Measurements from ENCODE around the gene RAB19. TPM values are rescaled to one million over a fixed set of nuclear protein-coding genes. Genes with fewer than 3 reads are reported as not detected.

The RAB19 gene
- total RNA-seq, 1 donor from 2014 or later = 10.2 TPM

- H3K36me3 ChIP-seq (ENCODE audit: control insufficient read depth, insufficient read depth, low read length) = no peaks in the 10 kb centered on the region
- H3K27me3 ChIP-seq (ENCODE audit: control insufficient read depth, insufficient read depth, low read length) = peaks cover 13% of the 10 kb centered on the region
- TF ChIP-seq CTCF (IDR thresholded peaks at IDR 0.05; ENCODE audit: insufficient read depth, low read length, poor library complexity, severe bottlenecking) = no peak
- no peak for DNase-seq (ENCODE audit: low read depth)
- no peak overlapping the region for H3K4me3 ChIP-seq (ENCODE audit: low read depth, low read length)
Measured at GRCh38 chr7:140393756-140394306, 10.0 kb upstream of the RAB19 start.

- peak within 1 kb of the TSS; percentile 98 for H3K4me3 ChIP-seq (ENCODE audit: low read depth, low read length)
- TF ChIP-seq CTCF (IDR thresholded peaks at IDR 0.05; ENCODE audit: insufficient read depth, low read length, poor library complexity, severe bottlenecking) = no peak
- no peaks in the 10 kb centered on the region for H3K36me3 ChIP-seq (ENCODE audit: control insufficient read depth, insufficient read depth, low read length)
Measured at GRCh38 chr7:140397784-140398750, 5.8 kb upstream of the RAB19 start, which contains the start of gene SLC37A3. Gene SLC37A3, minus strand, starts transcription at chr7:140398530. Its CDS starts 16,004 bp downstream, at chr7:140382526.

GRCh38 chr7:140398821-140399220, 5.0 kb upstream of the RAB19 start:
- peaks cover under 1% of the 10 kb centered on the region for H3K27me3 ChIP-seq (ENCODE audit: control insufficient read depth, insufficient read depth, low read length)
- no peak for DNase-seq (ENCODE audit: low read depth)
- no peaks in the 10 kb centered on the region for H3K36me3 ChIP-seq (ENCODE audit: control insufficient read depth, insufficient read depth, low read length)
- no peak for TF ChIP-seq CTCF (IDR thresholded peaks at IDR 0.05; ENCODE audit: insufficient read depth, low read length, poor library complexity, severe bottlenecking)
- H3K4me3 ChIP-seq (ENCODE audit: low read depth, low read length) = no peak overlapping the region

More at GRCh38 chr7:140397784-140398750, 5.8 kb upstream of the RAB19 start, which contains the start of gene SLC37A3:
- H3K27me3 ChIP-seq (ENCODE audit: control insufficient read depth, insufficient read depth, low read length) = peaks cover 8% of the 10 kb centered on the region
- no peak for DNase-seq (ENCODE audit: low read depth)

DNA sequence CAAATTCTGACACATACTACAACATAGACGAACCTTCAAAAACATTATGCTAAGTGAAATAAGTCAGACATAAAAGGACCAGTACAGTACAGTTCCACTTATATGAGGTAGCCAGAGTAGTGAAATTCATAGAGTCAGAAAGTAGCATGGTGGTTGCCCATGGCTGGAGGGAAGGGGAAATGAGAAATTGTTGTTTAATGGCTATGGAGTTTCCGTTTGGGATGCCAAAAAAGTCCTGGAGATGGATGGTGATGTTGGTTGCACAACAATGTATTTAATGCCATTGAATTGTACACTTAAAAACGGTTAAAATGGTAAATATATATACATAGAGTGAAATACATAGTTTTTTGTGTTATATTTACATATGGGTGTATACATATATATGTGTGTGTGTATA, 3.5 kb upstream of the RAB19 start:
- no peak for TF ChIP-seq CTCF (IDR thresholded peaks at IDR 0.05; ENCODE audit: insufficient read depth, low read length, poor library complexity, severe bottlenecking)
- DNase-seq (ENCODE audit: low read depth) = no peak
- Histone ChIP-seq H3K4me3 (ENCODE audit: low read depth, low read length) (no peak overlapping the region), H3K27me3 (ENCODE audit: control insufficient read depth, insufficient read depth, low read length) (no peaks in the 10 kb centered on the region), H3K36me3 (ENCODE audit: control insufficient read depth, insufficient read depth, low read length) (no peaks in the 10 kb centered on the region)

DNA sequence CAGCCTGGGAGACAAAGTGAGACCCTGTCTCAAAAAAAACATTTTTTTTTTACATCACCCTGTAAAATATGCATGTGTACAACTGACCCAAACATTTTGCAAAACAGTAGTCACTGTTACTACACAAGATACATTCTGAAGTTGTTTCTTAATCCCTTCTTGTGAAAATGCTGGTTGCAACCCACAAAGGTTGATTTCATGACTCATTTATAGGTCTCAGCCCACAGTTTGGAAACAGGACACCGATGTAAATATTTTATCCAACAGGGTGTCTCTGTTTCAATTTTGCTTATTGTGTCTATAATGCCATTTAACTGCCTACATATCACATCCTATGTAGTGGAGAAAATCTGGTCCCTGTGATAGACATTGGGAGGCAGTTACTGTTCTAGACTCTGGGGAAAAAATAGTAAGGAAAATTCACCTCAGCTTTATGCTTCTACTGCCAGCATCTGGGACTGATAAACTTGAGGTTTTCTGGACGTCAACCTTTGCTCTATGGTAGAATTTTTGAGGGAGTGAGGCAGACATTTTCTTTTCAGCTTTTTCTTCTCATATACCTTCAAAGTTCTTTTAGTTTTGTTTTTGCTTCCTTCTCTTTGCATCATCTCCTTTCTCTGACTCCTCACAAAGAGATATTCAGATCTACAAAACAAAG, 1.6 kb upstream of the RAB19 start:
- peak; percentile 34 for DNase-seq (ENCODE audit: low read depth)
- no peak for TF ChIP-seq CTCF (IDR thresholded peaks at IDR 0.05; ENCODE audit: insufficient read depth, low read length, poor library complexity, severe bottlenecking)
- no peaks in the 10 kb centered on the region for H3K27me3 ChIP-seq (ENCODE audit: control insufficient read depth, insufficient read depth, low read length)

More for the DNA sequence above, 1.6 kb upstream of the RAB19 start:
- H3K36me3 ChIP-seq (ENCODE audit: control insufficient read depth, insufficient read depth, low read length) = no peaks in the 10 kb centered on the region
- no peak overlapping the region for H3K4me3 ChIP-seq (ENCODE audit: low read depth, low read length)

All from kidney epithelial cell (primary cell).